Measurements from ENCODE around the gene LIPA. TPM values are rescaled to one million over a fixed set of nuclear protein-coding genes. Genes with fewer than 3 reads are reported as not detected.

LIPA gene
- total RNA-seq, 1 donor from 2014 or later: 19.3 TPM

DNA sequence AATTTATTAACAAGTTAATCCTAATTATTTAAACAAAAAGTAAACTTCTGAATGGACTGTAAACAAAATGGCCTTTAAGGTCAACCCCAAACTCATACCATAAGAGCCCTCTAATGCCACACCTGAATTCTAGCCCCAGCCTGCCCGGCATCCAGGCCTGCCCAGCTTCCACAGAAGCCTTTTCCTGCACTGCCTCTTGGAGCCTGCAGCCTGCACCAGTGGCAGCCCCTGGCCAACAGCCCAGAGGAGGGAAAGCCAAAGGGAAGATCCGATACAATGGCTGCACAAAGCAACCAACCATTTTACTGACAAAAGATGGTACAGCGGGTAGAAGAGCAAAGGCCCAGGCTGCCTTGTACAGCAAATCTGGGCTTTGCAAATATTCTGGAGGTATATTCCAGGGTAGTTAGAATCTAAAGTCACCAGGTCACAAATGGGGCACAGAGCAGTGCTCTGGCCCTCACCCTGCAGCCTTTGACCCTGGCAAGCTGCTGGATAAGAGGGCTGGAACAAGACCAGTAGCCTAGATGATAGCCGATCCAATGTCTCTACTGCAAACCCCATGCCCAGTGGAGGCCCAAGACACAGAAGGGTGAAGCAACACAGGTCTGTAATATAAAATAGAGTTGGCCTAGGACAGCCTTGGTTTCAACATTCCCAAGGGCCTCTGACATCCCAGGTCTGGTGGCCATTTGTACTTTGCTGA, 31.9 kb downstream of the LIPA start:
- DNase-seq (ENCODE audit: missing footprints) (no peak), ATAC-seq (peak; percentile 32)
- intact Hi-C loops (cut with DNase I): loop anchor here (2.0 to 5.0 kb wide), 2 partner anchors 229 to 382 kb away; partner anchors contain the start of gene FAS

- intact Hi-C loops (cut with DNase I): loop anchor here (5.0 kb wide), 1 partner anchor 380 kb away; no protein-coding TSS in a partner anchor
- ATAC-seq: no peak
These were observed 34.3 kb downstream of the LIPA start for GRCh38 chr10:89217057-89217990.

DNA sequence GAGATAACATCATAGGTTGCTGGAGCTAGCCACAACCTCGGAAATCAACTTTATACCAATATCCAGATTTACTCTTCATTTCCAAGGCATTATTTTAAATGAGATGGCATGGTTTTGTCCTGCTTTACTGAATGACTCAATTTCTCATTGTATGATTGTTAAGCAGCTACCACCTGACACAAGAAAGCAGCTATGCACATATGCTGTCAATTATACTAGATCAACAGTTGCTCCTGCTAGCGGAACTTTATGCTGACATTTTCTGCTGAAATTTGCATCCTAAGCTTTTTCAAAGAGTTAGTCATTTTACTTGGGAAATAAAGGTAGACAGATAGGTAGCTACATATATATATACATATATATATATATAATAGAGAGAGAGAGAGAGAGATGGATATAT, 35.5 kb downstream of the LIPA start:
- no peak for ATAC-seq
- DNase-seq (ENCODE audit: missing footprints): no peak
- intact Hi-C loops (cut with DNase I): loop anchor here (1.0 to 5.0 kb wide), 2 partner anchors 281 to 379 kb away; no protein-coding TSS in a partner anchor

More at GRCh38 chr10:89217057-89217990, 34.3 kb downstream of the LIPA start:
- no peak for DNase-seq (ENCODE audit: missing footprints)

DNA sequence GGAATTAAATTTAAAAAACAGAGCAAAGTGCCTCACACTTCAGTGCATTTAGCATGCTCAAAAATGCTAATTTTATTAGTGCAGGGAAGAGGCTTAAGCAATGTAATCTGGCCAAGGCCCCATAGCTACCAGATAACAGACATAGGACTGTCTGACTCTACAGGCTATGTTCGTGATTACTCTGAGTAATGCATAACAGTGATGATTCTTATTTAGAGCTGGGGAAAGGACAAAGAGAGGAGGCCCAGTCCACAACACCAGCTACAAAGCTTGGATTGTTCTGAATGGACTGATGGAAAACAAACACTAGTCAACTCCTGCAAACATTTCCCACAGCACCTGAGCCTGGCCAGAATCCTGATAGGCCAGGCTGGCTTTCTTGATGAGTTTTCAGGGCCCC, 36.1 kb downstream of the LIPA start:
- ATAC-seq: no peak
- no peak for DNase-seq (ENCODE audit: missing footprints)
- intact Hi-C loops (cut with DNase I): loop anchor here (5.0 kb wide), 1 partner anchor 378 kb away; no protein-coding TSS in a partner anchor

GRCh38 chr10:89214566-89215165, 36.9 kb downstream of the LIPA start:
- ATAC-seq (no peak), DNase-seq (ENCODE audit: missing footprints) (no peak)
- intact Hi-C loops (cut with DNase I): loop anchor here (5.0 kb wide), 1 partner anchor 377 kb away; no protein-coding TSS in a partner anchor

DNA sequence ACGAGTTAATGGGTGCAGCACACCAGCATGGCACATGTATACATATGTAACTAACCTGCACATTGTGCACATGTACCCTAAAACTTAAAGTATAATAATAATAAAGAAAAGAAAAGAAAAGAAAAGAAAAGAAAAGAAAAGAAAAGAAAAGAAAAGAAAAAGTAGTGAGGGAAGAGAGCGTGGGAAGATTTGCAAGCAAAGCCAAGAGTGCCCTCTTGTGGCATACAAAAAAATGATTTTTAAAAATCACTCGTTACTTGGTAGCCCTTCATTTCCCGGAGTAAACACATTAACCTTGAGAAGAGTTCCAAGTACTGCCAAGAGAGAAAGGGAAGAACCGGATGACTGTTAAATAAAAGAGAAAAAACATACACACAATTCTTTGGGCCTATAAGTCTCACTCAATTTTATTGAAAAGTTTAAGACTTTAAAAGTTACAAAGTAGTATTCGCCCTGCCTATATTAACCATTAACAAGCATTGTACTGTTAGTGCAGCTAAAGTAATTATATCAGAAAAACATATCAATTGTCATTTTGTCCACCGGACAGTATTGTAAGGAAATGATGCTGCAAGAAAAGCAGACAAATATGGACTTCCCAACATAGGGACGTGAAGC, 38.3 kb downstream of the LIPA start:
- ATAC-seq: peak; percentile 64
- intact Hi-C loops (cut with DNase I): loop anchor here (1.0 kb wide), 1 partner anchor 183 kb away; no protein-coding TSS in a partner anchor
- no peak for DNase-seq (ENCODE audit: missing footprints)

DNA sequence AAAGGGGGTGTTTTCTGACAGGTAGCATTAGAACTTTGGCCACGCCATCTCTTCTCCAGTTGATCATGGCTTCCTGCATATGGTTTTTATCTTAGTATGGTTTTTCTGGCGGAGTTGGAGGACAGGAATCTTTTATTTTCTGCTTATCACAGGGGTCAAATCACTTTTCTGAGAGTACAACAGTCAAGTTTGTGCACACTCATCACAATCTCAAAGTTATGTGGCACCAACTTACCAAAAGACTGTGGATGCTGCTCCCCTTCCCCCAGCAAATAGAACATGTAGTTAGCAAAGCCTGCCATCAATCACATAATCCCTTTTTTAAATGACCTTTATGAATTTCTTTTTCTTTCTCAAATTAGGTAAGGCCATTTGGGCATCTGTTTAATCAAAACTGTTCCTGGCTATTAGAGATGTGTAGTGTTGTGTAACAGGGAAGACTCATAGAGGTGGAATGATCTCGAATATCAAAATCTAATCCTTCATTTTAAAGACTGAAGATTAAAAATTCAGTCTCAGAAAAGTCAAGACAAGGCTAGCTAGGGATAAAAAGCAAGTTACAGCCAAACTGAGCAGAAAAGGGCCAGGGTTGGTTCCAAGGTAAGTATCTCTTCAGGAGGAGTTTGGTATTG, 40.7 kb downstream of the LIPA start:
- ATAC-seq: no peak
- intact Hi-C loops (cut with DNase I): no loop called here
- DNase-seq (ENCODE audit: missing footprints): no peak

DNA sequence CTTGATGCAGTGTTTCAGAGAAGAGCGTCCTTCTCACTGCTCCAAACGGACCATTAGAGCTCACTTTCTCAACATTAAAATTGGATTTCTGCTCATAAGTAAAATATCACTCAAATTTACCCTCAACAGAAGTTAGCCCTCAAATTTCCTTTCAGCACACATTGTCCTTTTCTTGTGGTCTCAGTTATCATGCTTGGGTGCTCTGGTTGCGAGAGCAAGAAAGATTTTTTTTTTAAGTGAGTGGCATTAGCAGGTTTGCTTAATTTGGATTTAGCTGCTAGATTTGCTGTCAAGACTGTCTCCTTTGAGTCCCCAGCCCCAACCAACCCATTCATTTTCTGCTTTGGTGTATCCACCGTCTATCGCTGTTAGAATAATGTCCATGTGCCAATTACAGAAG, 41.9 kb downstream of the LIPA start:
- intact Hi-C loops (cut with DNase I): no loop called here
- ATAC-seq: no peak
- DNase-seq (ENCODE audit: missing footprints): no peak

GRCh38 chr10:89207801-89208551, 43.6 kb downstream of the LIPA start:
- intact Hi-C loops (cut with DNase I): no loop called here
- ATAC-seq (peak; percentile 68), DNase-seq (ENCODE audit: missing footprints) (peak; percentile 76)

DNA sequence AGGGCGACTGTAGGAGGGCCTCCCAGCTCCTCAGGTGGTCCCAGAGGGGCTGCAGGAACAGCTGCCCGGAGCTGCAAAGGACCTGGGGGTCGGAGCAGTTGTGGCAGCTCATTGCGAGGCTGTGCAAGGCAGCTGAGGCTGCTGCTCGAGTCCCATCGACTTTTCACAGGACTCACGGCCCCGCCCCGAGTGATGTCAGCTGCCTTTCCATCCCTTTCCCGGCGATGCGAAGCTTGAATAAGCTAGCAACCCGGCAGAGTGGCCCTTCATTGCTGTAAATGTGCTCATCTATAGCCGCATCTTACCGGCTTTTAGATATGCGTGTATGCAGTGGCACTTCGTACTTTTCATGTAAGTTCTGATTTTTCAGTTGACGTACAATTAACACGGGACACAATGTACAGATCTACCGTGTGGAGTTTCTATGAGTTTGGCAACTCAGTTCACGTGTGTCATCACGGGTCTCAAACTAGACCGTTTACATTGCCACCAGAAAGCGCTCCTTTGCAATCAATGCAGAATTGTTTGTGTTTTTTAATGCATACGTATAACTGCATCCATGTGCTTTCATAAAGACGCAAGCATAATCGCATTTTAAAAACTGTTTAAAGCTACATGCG, 44.3 kb downstream of the LIPA start, which contains the start of gene CH25H:
Gene CH25H (minus strand): TSS at position 137 of the 620 bp plus-strand sequence. CDS start 25 bp downstream, at position 112.
- DNase-seq (ENCODE audit: missing footprints) (peak; percentile 84), ATAC-seq (peak; percentile 82)
- intact Hi-C loops (cut with DNase I): no loop called here

DNA sequence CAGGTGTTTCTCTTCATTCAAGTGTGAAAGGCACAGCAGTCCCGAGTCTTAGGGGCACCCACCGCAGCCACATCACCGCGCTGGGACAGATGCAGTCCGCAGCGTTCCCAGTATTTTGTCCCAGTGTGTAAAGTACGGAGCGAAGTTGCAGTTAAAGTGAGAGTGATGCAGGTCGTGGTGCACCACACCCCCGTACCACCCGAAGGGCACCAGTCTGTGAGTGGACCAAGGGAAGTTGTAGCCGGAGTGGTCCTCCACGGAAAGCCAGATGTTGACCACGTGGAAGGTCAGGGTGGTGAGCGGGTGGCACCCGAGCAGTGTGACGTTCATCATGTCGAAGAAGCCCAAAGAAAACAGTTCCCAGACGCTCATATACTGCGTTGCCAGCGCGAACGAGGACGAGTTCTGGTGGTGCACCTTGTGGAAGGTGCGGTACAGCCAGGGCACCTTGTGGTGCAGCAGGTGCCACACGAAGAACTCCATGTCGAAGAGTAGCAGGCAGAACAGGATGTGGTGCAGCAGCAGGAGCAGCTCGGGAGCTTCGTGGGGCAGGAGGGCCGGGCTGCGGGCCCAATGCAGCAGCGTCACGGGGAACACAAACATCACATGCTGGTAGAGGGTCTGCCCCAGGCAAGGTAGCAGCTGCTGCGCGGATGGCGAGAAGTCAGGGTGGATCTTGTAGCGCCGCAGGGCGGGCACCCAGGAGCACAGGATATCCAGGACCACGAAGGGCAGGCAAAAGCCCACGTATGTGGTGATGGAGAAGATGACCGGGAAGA, 45.0 kb downstream of the LIPA start:
- intact Hi-C loops (cut with DNase I): no loop called here
- peak; percentile 75 for DNase-seq (ENCODE audit: missing footprints)
- ATAC-seq: peak; percentile 8

GRCh38 chr10:89204621-89205185, 46.9 kb downstream of the LIPA start:
- DNase-seq (ENCODE audit: missing footprints) (no peak), ATAC-seq (no peak)
- intact Hi-C loops (cut with DNase I): no loop called here

DNA sequence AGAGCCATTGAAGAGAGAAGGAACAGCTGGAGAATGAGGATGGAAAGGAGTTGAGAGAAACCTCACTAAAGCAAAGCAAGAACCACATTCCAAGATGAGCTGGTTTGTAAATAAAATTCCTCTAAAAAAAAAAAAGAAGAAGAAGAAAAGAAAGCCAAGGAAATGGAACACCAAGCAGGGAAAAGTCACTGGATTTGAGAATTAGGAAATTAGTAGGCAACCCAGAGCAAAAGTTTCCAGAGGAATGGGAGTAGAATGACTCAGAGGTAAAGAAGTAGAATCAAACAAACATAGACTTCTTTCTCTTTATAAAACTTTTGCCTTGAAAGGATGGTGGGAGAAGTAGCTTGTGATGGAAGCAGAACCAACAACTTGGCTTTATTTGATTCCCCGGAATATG, 48.3 kb downstream of the LIPA start:
- intact Hi-C loops (cut with DNase I): no loop called here
- ATAC-seq: no peak
- DNase-seq (ENCODE audit: missing footprints): no peak

- no peak for ATAC-seq
- intact Hi-C loops (cut with DNase I): no loop called here
- no peak for DNase-seq (ENCODE audit: missing footprints)
These were observed 49.5 kb downstream of the LIPA start for GRCh38 chr10:89202033-89202425.

DNA sequence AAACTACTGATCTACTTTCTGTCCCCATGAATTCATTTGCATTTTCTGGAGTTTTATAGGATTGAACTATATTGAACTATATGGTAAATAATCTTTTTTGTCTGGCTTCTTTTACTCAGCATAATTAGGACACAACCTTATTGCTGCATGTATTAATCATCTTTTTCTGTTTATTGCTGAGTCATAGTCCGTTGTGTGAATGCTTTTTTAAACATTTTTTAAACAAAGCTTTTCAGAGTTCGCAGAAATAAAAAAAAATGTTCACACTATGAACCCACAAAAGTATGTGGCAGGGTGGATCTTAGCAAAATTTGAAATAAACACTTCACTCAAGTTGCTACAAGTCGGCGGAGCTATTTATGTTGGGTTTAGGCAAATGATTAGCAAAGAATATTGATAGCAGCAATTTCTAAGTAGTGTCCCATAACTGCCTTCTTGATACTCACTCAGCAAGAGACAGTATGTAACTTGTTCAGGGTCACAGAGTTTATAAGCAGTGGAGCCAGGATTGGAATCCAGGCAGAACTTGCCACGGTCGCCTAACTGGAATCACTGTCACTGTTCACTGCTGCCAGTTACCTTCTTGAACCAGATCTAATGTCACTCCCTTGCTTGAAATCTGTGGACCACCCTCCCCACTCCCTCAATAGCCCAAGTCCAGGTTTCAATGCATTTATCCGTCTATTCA, 50.1 kb downstream of the LIPA start:
- intact Hi-C loops (cut with DNase I): no loop called here
- DNase-seq (ENCODE audit: missing footprints): no peak
- ATAC-seq: no peak

Measured in Right ventricle myocardium inferior (tissue), 1 donor.